Stimulated activated CD4-positive, alpha-beta T cell treated with anti-CD3 and anti-CD28 coated beads, Interleukin-1b, Interleukin-23, amount 100 ng/mL, for 1 hour (primary cell): Measurements from ENCODE around the gene SOX30.
"Not testable (repeated sequence)": the region's sequence is repeated elsewhere in the genome, so short reads cannot be mapped to it uniquely, and the experiment has no call there.

Source experiments
- DNase-seq, 2 donors: peaks; one replicate each; pipeline ENCODE4 v3.0.0-alpha.2; 2020; ENCODE audit warnings: low read depth in 2 of 2

The SOX30 gene

DNA sequence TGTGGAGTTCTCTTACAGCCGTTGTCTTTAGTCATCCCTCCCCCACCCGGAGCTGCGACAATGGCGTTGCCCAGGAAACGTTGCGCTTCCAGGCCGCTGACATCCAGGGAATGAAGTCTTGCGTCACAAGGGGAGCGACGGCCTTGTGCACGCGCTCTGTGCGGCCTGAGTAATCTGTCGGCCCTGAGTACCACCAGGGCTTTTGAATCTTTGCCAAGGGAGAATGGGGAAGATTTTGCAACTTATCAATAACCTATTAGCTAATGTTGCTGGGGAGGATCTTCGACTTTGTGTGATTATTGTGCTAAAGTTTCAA is at the start of gene SOX30:
SOX30 (minus strand) TSS at position 62 of the 316 bp plus-strand sequence. CDS start 360 bp downstream, outside the sequence.
- DNase-seq = no peak

DNA sequence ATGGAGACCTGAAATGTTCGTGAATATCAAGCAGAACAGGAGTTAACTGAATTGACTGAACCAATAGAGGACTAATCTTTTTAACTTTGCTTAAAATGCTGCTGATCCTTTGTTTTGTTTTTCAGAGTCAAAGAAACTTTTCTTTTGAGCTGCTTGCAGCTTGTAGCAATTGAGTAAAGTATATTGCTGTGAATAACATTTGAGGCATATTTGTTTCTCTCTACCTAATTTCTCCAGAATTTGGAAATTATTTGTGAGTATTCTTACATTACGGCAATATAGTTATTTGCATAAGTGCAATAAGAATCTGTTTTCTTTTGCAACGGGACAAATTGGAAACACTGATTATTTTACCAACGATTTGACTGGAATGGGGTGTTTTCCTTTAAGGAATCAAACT is 46.4 kb upstream of the SOX30 start:
- not testable (repeated sequence) for DNase-seq

DNA sequence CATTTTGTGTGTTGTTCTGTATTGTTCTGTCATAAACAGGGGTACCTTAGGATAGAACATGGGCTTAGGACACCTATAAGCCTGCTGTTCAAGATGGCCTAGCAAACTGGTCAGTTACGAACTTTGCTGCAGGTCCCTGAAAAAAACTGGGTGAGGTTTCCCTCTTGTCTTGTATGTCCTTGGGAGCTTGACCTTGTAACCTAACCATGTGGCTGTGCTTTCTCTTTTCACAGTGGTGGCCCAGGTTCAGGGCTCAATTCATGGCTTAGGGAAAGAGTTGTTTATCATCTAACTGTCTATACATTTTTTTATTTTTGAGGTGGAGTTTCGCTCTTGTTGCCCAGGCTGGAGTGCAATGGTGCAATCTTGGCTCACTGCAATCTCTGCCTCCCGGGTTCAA is 43.9 kb upstream of the SOX30 start:
- not testable (repeated sequence) for DNase-seq

DNA sequence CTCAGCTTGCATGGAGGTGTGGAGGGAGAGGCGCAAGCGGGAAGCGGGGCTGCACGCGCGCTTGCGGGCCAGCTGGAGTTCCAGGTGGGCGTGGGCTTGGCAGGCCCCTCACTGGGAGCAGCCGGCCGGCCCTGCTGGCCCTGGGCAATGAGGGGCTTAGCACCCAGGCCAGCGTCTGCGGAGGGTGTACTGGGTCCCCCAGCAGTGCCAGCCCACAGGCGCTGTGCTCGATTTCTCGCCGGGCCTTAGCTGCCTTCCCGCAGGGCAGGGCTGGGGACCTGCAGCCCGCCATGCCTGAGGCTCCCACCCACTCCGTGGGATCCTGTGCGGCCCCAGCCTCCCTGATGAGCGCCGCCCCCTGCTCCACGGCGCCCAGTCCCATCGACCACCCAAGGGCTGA is 41.6 kb upstream of the SOX30 start:
- not testable (repeated sequence) for DNase-seq

DNA sequence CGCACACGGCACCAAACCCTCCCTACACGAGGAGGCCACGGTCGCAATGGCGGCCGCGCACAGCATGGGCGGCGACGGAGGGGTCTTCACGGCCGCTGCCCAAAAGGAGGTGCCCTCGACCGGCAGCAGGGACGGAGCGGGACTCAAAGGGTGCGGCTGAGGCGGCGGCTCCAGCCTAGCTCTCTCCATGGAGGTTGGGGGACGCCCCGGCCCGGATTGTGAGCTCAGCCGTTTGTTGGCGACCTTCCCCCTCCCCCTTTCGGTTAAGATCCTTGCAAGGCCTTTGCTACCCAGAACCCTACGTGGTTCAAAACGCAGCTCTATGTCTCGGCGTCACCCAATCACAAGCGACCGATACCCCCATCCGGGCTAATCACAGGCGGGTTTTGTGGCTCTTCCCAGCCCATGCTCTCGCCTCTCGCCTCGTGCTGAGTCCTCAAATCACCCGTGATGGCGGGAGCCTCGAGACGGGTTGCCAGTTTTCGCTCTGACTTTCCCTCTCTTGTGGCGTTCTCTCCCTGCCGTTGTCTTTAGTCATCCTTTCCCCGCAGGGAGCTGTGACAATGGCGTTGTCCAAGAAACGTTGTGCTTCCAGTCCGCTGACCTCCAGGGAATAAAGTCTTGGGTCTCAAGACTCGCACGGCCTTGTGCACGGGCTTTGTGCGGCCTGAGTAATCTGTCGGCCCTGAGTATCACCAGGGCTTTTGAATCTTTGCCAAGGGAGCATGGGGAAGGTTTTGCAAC is 38.6 kb upstream of the SOX30 start:
- DNase-seq = no peak

DNA sequence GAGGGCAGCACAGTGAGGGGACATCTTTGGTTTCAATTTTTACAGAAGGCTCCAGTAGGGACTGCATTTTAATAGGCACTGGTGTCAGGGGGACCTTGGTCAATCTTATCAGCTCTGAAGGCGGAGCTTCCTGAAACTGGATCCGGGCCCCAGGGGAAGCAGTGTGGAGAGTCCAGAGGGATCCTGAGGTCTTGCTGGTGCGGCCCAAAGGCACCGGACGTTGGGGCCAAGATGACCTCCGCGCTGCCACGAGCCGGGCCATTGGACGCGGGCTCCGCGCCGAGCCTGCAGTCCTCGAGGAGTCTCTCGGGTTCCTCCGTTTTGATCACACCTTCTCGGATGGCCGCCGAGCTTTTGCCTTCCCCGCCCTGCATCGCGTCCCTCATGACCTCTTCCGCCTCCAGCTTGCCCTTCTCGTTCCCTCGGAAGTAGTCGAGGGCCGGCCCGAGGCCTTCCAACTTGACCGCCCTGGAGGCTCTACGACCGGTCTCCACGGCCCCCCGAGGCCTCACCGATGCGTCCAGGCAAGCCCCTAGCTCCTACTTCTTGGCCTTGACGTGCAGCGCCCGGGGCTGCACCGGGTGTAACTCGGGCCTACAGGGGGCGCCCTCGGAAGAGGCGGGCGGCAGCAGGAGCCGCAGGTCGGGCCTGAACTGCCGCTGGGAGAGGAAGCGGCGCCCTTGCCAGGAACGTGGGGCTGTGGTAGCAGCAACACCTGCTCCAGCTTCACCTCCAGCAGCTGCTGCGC is 37.9 kb upstream of the SOX30 start:
- no peak for DNase-seq

DNA sequence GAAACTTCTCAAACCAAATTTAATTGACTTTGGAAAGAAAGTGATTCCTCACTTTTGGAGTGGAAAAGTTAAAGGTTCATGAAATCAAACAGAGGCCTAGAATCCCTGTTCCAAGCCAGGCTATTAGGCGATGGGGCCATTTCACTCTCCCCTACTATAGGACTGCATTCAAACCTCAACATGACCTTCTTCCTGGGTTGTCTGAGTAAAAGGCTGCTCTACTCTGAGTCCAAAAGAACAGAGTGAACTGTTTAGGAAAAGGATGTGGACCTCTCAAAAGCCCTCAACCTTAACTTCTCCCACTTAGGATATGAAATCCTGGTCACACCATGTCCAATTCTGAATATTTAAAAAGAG is 34.9 kb upstream of the SOX30 start:
- DNase-seq = no peak

DNA sequence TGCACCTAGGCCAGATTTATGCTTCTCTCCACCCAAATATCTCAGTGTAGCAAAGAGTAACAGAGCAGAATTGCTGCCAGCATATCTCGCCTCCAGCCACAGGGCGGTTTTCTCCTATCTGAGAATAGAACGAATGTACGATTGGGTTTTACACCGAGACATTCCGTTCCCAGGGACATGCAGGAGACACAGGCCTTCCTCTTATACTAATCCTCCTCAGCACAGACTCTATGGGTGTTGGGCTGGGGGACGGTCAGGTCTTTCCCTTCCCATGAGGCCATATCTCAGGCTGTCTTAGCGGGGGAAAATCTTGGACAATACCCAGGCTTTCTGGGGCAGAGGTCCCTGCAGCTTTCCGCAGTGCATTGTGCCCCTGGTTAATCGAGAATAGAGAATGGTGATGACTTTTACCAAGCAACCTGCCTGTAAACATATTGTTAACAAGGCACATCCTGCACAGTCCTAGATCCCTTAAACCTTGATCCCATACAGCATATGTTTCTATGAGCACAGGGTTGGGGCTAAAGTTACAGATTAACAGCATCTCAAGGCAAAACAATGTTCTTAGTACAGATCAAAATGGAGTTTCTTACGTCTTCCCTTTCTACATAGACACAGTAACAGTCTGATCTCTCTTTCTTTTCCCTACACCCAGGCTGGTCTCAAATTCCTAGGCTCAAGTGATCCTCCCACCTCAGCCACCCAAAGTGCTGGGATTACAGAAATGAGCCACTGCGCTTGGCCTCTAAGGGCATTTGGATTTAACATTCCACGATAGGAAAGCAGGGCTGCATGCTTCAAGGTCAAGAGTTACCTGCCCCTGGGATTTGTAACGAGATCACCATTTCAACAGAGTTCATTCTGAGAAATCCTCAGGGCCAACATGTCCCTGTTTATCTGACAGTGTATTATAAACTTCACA is 34.3 kb upstream of the SOX30 start:
- DNase-seq = not testable (repeated sequence)

DNA sequence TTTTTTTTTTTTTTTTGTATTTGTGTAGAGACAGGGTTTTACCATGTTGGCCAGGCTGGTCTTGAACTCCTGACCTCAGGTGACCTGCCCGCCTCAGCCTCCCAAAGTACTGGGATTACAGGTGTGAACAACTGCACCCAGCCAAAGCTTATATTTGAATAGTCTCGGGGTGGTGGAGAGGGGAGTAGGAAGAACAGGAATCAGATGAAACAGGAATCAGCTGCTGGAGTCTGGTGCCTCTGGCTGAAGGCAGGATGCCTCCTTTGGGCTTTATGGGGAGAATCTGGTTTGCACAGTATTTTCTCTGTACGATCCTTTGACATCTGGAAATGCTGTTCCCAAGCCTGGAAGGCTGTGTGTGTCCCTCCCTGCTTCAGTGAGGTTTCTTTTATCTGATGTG is 30.0 kb upstream of the SOX30 start:
- no peak for DNase-seq

DNA sequence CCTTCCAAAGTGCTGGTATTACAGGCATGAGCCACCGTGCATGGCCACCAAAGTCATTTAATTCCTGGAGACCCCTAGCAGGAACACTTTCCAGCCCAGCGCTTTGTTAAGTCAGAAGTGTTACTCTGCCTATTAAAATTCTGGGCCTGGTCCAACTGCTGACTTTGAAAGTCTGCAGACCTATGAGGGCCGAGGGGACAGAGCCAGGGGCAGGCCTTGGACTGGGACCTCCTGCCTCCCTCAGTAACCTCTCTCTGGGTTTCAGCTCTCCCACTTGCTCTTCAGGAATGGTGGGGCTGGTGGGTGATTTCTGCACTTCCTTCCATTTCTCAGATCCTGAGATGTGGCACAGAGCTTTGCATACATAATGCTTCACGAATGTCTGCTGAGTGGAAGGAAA is 28.8 kb upstream of the SOX30 start:
- no peak for DNase-seq

DNA sequence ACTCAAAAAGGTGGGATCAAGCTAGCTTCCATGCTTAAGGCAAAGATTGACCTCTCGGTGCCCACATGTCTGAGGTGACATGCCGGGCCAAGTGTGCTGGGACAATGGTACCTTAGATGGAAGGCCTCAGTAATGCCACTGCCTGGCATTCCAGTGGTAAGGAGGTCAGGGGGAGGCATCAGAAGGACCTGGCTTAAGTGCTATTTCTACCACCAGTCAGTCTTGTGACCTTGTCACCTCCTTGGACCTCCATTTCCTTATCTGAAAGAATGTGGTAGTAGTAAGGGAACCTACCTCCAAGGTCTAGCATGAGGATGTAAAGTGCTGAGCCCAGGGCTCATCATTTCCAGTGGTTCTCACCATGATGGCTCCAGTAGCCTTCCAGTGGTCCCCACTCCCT is 28.0 kb upstream of the SOX30 start:
- DNase-seq = no peak

DNA sequence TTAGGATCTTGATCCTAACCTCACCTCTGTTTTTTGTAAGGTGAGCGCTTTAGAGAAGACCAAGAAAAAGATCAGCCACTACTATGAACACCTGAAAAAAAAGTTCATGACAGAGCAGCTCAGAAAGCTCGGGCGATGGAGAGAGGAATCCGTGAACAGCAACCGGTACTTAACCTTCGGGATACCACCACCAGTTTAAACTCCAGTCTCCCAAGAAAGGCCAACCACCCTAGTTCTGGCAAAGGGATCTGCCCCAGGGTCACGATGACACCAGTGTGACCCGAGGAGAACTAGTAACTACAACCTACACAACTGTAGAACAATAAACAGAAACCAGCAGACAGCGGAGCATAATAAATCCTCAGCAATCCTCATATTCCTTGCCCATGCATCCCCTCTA is 27.6 kb upstream of the SOX30 start:
- no peak for DNase-seq

DNA sequence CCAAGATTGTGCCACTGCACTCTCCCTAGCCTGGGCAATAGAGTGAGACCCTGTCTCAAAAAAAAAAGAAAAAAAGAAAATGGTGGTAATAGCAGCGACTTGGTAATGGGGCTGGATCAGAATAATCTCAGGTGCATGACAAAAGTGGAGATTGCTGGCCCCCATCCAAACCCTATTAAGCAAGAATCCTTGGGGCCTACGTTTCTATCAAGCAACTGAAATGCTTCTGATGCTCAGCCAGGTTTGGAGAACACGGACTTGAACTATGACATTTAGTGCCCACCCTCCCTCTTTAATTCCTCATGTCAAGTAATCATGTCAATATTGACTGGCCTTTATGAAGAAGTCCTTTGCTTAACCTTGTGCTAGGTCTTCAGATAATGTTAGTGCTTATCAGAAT is 25.7 kb upstream of the SOX30 start:
- DNase-seq = no peak

DNA sequence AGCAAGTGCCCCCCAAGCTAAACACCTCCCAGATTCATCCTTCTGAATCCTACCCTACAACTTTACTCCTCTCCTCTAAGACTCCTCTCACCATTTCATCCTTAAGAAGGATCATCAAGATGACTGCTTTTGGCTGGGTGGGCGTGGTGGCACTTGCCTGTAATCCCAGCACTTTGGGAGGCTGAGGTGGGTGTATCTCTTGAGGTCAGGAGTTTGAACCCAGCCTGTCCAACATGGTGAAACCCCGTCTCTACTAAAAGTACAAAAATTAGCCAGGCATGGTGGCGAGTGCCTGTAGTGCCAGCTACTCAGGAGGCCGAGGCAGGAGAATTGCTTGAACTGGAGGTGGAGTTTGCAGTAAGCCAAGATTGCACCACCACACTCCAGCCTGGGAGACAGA is 22.1 kb upstream of the SOX30 start:
- DNase-seq = not testable (repeated sequence)

DNA sequence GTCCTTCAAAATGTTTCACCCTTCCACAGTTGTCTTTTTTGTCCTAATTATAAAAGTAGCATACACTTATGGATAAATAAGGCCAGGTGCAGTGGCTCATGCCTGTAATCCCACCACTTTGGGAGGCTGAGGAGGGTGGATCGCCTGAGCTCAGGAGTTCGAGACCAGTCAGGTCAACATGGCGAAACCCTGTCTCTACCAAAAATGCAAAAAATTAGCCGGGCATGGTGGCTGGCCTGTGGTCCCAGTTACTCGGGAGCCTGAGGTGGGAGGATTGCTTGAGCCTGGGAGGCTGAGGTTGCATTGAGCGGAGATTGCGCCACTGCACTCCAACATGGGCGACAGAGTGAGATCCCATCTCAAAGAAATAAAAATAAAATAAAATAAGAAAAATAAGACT is 20.7 kb upstream of the SOX30 start:
- DNase-seq = no peak

DNA sequence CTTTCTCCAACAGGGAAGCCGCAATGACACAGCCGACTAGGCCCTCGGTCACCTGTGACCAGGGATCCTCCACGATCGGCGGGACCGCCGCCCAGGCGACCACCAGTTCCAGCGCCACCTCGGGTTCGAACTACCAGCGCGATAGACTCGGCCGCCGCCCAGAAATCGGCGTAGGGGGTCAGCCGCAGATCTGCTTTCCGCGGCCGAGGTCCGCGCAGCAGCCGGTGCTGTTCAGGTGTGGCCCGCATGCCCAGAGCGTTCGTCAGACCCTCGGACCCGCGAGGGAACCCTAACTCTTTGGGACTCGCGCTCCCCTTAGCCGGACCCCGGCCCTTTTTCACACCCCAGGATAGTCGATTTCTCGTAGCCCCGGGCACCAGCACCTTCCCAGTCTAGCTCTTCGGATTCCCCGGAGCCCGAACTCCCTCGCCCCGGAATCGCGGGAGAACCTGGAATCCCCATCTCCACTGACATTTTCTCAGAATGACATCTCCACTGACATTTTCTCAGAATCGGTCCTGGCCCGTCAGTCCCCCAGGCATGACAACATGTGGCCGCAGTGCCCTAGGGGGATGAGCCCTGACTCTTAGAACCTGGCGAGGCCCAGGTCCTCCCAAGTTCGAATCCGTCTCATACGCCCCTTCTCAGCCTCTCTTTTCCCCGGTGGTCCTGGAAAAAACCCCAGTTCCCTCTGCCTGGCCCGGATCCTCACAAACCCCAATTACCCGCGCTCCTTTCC is 19.5 kb upstream of the SOX30 start:
- DNase-seq = no peak

DNA sequence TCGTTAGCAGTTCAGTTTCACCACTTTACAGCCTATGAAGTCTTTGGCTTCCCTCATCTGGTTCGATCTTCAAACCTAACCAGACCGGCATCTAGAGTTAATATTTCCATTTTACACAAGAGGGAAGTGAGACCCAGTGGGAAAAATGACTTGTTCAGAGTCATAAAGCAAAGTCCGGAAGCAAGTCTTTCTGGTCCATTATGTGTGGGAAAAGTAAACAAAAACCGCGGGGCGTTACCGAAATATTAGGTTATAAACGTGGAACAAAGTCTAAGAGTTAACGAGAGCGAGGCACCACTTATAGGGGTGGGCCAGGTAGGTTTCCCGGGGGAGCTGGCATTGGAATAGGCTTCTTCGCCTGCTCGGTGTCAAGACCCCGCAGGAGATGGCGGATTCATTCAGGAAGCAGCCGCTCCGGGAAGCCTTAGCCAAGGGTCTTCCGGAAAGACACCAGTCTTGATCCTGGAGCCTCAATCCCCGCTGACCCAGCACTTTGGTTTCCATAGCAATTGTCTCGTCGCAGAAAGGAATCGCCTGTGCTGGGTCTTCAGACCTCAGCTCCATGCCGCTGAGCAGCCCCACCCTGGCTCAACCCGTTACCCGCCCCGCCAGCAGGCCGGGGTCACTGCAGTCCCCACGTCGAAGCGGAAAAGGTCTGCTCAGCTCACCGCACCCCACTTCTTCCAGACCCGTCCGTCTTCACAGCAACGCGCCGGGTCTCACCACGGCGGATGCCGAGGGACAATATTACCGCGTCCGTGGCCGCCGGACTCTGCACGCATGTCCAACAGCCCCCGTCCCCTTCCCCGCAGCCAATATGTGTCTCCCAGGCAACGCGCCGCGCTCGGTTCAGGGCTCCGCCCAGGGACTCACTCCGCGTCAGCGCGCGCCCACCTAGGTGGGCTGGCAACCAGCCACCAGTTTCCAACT is 18.7 kb upstream of the SOX30 start, which contains the start of gene C5orf52:
C5orf52 (plus strand) TSS at position 872 of the 930 bp plus-strand sequence. CDS start 82 bp downstream, outside the sequence.
- no peak for DNase-seq

DNA sequence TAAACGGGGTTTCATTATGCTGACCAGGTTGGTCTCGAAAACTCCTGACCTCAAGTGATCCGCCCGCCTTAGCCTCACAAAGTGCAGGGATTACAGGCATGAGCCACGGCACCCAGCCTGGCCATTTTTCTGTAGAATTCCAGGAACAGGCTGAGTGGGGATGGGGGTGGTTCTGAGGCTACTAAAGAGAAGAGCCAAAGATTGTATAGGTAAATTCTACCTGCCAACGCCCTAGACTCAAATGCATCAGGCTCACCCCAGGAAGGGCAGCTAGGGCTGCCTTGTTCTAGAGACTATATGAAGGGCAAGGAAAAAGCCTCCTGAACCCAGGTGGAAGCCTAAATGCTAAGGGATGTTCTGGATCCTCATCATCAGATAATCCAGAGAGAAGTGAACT is 17.5 kb upstream of the SOX30 start:
- no peak for DNase-seq

DNA sequence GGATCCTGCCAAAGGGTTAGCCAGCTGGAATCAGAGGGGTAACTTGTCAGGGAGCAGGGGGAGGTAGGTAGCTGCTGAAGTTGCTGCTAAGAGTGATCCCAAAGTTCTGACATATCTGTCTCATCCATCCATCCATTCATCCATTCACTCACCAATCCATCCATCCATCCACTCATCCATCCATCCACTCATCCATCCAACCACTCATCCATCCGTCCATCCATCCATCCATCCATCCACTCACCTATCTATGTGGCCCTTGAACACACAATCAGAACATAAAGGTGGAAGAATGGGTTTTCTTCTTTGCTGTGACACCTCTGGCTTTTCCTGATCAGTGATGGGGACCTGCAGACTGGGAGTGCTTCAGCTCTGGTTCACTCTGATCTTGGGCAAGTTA is 16.1 kb upstream of the SOX30 start:
- DNase-seq = no peak

DNA sequence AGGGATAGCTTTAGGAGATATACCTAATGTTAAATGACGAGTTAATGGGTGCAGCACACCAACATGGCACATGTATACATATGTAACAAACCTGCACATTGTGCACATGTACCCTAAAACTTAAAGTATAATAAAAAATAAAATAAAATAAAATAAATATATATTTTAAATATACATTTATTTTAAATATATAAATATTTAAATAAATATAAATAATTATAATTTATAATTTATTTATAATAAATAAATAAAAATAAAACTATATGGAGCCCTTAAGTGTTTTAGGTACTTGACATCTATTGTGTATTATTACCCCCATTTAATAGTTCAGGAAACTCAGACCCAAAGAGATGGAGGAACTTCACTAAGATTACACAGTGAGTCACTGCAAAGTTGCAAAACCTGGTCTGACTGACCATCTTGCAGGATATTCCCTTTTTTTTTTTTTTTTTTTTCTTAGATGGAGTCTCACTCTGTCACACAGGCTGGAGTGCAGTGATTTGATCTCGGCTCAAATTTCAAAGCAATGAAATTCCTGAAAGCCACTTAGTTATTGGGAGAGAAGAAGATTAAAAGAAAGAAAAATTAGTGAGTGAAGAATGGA is 13.3 kb upstream of the SOX30 start:
- DNase-seq = no peak
